ENCODE measurements around the gene NOM1.
"Not testable (repeated sequence)": the region's sequence is repeated elsewhere in the genome, so short reads cannot be mapped to it uniquely, and the experiment has no call there.

Gene NOM1, protein sequence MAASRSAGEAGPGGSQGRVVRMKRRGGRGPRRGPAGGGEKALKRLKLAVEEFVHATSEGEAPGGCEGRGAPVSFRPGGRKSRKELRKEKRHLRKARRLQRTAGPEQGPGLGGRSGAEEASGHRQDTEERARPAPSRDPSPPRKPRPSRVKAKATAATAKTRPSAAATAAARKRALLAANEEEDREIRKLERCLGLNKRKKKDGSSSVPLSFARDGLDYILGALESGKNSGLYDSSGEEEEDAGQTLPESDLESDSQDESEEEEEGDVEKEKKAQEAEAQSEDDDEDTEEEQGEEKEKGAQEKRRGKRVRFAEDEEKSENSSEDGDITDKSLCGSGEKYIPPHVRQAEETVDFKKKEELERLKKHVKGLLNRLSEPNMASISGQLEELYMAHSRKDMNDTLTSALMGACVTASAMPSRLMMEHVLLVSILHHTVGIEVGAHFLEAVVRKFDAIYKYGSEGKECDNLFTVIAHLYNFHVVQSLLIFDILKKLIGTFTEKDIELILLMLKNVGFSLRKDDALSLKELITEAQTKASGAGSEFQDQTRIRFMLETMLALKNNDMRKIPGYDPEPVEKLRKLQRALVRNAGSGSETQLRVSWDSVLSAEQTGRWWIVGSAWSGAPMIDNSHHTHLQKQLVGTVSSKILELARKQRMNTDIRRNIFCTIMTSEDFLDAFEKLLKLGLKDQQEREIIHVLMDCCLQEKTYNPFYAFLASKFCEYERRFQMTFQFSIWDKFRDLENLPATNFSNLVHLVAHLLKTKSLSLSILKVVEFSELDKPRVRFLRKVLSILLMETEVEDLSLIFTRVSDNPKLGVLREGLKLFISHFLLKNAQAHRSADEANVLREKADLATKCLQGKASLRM
- total RNA-seq: 19.8 to 49.8 (median 30.7) reads per million in 17 experiments

DNA sequence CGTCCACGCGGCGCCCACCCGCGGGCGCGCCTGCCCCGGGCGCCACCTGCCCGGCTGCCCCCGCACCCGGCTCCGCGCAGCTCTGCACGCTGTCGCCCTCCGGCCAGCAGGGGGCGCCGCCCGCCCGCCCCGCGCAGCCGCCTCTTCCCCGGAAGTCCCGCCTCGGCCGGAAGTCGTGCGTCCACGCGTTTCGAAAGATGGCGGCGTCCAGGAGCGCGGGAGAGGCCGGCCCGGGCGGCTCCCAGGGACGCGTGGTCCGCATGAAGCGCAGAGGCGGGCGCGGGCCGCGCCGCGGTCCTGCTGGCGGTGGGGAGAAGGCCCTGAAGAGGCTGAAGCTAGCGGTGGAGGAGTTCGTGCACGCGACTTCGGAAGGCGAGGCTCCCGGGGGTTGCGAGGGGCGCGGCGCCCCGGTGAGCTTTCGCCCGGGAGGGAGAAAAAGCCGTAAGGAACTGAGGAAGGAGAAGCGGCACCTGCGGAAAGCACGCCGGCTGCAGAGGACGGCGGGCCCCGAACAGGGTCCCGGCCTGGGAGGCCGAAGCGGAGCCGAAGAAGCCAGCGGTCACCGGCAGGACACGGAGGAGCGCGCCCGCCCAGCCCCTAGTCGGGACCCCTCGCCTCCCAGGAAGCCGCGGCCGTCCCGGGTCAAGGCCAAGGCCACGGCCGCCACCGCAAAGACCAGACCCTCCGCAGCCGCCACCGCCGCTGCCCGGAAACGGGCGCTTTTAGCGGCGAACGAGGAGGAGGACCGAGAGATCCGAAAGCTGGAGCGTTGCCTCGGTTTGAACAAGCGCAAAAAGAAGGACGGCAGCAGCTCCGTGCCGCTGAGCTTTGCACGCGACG, at the start of gene NOM1:
Gene NOM1 (plus strand): TSS at position 172 of the 840 bp plus-strand sequence. CDS start 26 bp downstream, at position 198.
- peak; percentile 93 to 98 (median 96) for DNase-seq

DNA sequence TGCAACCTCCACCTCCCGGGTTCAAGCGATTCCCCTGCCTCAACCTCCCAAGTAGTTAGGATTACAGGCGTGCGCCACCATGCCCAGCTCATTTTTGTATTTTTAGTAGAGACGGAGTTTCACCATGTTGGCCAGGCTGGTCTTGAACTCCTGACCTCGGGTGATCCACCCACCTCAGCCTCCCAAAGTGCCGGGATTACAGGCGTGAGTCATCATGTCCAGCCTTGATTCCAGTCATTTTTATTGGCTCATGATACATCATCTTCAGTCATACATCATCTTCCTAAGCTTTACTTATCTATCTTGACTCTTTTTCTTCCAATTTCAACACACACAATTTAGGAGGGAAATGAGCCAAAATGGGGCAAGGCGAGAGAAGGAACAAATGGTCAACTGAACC, 49.4 kb upstream of the NOM1 start:
- not testable (repeated sequence) for DNase-seq

DNA sequence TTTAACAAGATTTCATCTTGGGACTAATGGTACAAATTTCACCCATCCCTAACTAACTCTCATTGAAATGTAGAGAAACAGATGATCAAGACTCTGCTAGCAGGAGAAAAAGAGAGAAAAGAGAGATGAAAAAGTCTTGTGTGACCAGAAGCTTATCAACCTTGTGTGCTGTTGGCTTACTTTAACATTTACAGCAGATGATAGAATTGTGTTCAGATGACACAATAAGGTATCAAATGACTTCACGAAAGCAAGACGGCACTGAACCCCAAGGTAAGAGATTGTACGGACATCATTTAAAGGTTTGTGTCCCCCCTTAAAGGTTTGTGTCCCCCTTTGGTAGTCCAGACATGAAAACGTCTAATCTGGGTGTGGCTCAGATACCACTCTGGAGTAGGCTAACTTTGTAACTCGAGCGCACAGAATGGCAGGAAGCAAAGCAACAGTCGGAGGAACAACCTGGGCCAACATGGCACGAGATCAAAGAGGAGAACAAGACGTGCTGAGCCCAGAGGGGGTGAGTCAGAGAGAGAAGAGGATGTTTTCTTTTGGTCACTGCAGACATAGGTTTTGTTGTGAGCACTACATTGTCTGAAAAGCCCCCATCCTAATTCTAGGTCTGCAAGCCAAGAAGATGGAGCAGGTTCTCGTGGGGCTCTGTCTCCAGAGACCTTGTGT, 46.1 kb upstream of the NOM1 start:
- DNase-seq: no peak

DNA sequence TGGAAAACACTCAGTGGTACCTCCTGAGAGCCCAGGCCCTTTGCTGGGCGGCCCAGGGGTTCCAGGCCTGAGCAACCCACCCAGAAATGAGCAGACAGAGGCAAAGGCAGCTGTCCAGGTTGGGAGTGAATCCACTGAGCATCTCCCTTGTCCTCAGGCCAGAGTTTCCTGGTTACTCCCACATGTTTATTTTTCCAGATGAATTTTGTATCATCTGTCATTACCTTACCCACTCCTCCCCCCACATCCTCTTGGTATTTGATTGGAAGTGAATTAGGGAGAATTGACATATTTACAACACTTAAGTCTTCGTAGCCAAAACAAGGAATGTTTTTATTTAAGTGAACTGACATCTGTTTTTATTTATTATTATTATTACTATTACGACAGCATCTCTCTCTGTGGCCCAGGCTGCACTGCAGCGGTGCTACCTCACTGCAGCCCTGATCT, 43.3 kb upstream of the NOM1 start:
- no peak for DNase-seq

DNA sequence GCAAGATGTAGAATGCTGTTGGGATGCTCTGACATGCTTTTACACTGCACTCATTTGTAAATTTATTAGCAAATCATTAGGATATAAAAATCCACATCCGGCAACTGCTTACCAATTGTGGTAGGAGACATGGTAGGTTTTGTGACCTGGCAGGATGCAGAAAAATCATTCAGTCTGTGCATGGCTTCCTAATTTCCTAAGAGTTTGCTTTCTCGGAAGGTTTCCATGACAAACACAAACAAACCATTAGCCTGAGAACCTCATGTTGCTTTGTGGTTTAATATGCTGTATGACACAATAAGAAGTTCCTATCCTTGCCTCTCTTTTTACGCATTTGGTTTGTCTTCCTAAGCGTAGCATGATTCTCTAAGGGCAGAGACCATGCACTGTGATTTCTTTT, 41.9 kb upstream of the NOM1 start:
- peak in 2 of 4 experiments; percentile 9 to 29 for DNase-seq

DNA sequence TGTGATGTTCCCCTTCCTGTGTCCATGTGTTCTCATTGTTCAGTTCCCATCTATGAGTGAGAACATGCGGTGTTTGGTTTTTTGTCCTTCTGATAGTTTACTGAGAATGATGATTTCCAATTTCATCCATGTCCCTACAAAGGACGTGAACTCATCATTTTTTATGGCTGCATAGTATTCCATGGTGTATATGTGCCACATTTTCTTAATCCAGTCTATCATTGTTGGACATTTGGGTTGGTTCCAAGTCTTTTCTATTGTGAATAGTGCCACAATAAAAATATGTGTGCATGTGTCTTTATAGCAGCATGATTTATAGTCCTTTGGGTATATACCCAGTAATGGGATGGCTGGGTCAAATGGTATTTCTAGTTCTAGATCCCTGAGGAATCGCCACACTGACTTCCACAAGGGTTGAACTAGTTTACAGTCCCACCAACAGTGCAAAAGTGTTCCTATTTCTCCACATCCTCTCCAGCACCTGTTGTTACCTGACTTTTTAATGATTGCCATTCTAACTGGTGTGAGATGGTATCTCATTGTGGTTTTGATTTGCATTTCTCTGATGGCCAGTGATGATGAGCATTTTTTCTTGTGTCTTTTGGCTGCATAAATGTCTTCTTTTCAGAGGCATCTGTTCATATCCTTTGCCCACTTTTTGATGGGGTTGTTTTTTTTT, 39.8 kb upstream of the NOM1 start:
- DNase-seq: not testable (repeated sequence)

DNA sequence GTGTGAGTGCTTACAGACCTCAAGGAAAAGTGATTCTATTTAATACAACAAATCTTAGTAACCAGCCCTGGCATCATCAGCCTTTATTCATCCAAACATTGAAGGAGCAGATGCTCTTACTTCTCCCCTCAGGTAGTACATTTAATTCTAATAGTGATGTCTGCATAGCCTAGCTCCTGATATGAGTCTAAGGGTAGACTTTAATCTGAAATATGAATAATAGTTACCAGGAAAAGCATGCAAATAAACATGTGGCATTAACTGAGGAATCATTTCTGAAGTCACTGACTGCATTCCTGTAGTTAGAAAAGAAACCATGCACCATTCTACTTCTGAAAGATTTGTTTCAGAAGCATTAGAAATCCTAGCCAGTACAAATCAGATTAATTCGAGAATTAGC, 30.9 kb upstream of the NOM1 start:
- no peak for DNase-seq

DNA sequence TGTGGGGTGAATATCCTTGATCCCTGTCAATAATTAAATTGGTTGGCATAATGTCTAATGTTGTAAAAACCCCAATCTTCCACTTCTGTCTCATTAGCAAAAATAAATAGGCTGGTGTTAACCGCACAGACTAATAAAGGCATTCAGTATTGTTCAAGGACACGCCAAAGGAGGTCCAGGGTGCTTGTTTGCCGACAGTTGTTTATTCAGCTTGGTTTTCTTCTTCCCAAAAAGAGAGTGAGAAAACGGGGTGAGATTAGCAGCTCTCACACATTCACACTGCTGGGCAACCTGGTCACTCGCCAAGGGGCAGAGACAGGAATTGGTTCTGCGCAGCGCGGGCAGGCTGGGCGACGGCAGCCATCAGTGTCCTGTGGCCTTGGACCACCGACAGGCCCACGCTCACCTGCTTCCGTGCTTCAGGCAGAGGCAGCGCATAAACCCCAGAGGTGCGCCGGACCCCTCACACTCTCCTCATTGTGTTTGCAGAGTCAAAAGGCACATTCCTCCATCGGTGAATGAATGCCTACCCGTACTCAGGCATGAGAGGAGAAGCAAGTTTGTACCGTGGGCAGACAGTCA, 30.3 kb upstream of the NOM1 start:
- no peak for DNase-seq

DNA sequence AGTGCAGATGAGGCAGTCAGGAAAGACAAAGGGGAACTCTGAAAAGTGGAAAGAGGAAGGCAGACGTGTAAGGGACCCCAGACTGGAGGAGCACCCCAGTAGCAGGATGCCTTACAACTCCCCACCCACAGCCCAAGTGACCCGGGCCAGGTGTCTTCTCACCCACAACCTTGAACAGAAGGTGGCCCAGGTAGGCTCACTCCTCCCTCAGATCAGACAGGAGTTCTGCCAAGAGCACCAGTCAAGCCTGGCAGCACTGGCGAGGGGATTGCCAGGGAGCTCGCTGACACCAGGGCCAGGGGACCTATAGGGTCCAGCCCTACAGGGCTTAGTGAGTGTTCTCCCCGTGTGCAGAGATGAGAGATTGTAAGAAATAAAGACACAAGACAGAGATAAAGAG, 29.4 kb upstream of the NOM1 start:
- DNase-seq: no peak

DNA sequence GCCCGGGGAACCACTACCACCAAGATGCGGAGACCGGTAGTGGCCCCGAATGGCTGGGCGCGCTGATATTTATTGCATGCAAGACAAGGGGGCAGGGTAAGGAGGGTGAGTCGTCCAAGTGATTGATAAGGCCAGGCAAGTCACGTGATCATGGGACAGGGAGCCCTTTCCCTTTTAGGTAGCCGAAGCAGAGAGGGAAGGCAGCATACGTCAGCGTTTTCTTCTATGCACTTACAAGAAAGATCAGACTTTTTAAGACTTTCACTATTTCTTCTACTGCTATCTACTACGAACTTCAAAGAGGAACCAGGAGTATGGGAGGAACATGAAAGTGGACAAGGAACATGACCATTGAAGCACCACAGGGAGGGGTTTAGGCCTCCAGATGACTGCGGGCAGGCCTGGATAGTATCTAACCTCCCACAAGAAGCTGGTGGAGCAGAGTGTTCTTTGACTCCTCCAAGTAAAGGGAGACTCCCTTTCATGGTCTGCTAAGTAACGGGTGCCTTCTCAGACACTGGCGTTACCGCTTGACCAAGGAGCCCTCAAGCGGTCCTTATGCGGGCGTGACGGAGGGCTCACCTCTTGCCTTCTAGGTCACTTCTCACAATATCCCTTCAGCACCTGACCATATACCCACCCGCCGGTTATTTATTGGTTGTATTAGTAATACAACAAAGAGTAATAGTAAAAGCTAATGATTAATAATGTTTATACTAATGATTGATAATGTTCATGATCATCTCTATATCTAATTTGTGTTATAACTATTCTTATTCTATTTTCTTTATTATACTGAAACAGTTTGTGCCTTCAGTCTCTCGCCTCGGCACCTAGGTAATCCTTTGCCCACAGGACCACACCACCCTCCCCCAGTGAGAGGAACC, 28.8 kb upstream of the NOM1 start:
- not testable (repeated sequence) for DNase-seq

DNA sequence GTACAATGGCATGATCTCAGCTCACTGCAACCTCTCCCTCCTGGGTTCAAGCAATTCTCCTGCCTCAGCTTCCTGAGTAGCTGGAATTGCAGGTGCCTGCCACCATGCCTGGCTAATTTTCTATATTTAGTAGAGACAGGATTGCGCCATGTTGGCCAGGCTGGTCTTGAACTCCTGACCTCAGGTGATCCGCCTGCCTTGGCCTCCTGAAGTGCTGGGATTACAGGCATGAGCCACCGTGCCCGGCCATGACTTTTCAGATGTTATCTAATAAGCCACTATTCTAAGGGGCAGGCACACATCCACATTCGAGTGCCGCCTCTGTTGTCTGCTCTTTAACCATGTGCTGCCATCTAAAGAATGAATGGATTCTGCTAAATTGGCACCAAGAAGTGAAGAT, 27.2 kb upstream of the NOM1 start:
- not testable (repeated sequence) for DNase-seq

DNA sequence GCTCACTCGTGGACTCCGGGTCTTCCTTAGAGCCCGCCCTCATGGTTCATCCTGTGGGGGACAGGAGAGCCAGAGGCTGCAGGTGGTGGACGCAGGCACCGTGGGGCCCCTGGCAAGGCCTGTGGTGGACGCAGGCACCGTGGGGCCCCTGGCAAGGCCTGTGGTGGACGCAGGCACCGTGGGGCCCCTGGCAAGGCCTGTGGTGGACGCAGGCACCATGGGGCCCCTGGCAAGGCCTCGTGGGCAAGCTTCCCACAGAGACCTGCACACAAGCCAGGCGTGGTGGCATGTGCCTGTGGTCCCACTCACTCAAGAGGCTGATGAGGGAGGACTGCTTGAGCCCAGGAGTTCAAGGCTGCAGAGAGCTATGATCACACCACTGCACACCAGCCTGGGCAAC, 23.7 kb upstream of the NOM1 start:
- not testable (repeated sequence) for DNase-seq

DNA sequence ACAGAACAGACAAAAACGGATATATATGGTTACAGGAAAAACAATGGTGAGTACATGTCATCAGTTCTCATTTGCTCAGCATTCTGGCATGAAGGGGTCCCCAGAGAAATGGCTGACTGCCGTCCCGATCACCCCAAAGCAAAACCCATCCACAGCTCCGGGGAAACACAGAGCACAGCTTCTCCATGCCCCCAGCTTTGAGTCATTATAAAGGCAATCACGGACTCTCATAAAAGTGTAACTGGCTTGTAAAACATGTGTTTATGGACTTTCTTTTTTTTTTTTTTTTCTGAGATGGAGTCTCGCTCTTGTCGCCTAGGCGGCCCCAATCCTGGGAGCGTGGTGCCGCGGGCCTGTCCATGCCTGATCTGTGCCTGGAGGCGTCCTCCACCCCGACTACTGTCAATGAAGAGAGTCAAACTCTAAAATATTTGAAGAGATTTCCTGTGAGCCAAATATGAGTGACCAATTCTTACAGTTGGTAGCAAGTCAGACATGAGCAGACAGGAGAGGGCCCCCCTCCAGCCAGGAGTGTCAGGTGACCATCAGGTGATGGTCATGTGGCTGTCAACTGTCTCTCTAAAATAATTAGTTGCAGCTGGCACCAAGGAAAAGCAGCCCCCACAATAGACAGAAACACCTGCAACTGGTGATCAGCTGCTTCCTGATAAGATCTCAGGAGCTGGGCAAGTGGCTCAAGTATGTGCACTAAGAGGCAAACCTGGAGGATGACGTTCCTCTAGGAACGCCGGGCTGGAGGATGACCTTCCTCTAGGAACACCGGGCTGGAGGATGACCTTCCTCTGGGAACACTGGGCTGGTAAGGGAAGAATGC, 21.7 kb upstream of the NOM1 start:
- DNase-seq: no peak

DNA sequence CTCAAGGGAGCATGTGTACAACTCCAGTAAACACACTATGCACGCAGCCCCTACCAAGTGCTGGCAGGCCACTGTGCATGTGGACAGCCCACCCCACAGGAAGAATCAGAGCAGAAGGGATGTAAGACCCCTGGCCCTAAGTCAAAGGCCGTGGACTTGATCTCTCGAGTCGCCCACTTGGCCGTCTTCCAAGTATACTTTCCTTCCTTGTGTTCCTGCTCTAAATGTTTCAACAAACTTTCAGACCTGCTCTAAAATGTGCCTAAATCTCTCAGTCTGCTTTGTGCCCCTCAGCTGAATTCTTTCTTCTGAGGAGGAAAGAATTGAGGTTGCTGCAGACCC, 21.1 kb upstream of the NOM1 start:
- DNase-seq: no peak

DNA sequence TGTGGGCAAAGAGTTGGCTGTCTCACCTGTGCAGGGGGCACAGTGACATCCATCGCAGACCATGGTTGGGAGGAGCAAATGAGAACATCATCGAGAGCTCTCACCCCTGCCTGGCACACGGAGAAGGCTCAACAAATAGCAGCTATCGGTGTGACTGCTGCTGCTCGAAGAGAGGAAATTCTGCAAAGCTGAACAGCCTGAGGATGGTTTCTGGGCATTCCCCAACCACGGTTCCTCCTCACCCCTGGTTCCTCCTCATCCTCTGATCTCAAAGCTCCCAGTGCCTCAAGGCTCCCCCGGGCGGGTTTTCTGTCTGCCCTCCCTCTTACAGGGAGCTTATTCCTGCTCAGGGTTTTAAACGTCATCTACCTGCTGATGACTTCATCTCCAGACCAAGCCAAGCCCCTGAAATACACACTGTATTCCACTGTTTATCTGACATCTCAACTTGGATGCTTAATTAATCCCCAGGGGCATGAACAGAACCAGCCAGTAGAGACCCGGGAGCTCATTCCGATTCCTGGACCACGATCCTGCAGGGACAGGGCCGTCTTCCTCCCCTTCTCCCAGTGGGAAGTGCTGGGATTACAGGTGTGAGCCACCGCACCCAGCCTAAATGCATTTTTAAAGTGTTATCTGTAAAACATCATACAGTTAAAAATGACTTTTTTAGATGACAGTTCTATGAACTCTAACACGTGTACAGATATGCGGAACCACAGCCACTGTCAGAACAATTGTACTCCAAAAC, 19.5 kb upstream of the NOM1 start:
- no peak for DNase-seq

DNA sequence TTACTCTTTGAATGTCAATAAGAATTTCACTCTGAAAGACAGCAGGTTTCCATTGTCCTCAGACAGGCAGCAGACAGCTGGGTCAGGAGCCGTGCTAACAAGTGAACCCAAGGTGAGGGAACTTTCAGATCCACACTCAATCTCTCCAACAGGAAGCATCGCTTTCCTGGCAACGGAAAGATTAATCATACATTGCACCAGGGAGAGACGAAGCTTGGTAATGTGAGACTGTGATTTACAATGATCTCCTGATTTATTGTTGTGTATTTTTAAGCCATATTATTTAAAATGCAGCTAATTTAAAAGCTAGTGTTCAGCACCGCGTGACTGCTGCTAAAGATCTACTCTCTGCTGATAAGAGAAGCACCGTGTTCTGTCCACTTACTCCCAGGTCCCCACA, 17.5 kb upstream of the NOM1 start:
- no peak for DNase-seq

DNA sequence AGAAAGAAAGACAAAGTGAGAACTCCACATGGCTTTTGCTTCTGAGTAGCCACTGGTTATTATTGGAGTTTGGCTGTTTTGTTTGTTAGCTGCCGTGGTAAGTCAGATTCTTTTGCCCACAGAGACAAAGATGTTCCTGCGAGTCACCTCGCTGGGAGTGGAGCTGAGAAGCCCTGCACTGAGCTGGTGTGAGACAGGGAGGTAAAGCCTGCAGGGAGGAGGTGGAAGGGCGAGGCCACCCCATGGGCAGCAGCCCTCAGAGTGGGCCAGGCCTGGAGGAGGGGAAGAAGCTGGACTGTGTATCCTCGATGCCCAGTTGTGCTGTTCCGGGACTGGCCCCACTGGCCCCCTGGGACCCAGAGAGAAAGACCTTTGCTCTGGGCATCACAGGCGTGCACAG, 14.3 kb upstream of the NOM1 start:
- DNase-seq: no peak

DNA sequence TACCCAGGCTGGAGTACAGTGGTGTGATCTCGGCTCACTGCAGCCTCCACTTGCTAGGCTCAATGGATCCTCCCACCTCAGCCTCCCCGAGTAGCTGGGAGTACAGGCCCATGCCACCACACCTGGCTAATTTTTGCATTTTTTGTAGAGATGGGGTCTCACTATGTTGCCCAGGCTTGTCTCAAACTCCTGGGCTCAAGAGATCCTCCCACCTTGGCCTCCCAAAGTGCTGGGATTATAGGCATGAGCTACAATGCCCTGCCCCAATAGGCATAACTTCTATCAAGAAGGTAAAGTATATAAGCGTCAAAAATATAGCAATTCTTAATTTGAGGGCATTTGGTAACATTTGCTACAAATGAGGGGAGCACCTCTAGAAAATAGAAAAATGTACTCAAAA, 12.7 kb upstream of the NOM1 start:
- not testable (repeated sequence) for DNase-seq
